ENCODE results near the gene RASSF1.
A peak's percentile ranks its signal among the peaks of the same experiment; 100 is the strongest.
"Not testable (repeated sequence)": the region's sequence is repeated elsewhere in the genome, so short reads cannot be mapped to it uniquely, and the experiment has no call there.

RASSF1 gene

DNA sequence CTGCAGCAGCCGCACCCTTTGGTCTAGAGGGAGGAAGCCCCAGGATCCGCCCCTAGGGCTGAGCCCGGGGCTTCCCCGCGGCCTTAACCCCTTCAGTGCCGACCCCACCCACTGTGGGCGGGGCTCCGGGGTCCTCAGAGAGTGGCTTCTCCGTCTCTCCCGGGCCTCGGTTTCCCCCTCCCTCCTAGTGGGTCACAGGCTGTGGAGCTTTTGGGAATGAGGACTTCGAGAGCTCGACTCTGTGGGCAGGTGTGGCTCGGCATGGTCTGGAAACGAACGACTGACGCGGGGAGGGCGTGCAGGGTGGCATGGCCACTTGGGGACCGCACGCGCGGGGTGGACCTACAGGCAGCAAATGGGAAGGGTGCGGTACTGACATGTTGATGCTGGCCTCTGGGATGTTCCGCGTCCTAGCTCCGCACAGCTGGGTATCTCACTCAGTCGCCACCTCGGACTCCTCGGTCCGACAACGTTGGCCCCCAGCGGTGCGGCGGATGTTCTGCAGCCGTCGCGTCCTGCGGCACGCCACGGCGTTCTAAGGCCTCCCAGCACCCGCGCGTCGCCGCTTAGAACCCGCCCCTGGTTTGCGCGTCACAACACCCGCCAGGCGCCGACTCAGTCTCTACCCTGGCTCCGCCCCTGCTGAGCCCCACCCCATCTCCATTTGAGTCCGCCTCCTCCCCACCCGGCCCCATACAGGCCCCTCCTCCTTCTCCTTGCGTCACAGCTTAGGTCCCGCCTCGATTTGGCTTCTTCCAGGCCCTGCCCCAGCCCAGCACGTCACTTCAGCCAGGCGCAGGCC, 41.6 kb downstream of the RASSF1 start, which contains the start of the genes HYAL3 and NAA80:
Gene HYAL3 (minus strand): TSS at position 570 of the 802 bp plus-strand sequence. CDS start 3,803 bp downstream, outside the sequence.
Gene NAA80 (minus strand): TSS at position 570 of the 802 bp plus-strand sequence. CDS start 1,942 bp downstream, outside the sequence.
- peak; percentile 98 for DNase-seq

DNA sequence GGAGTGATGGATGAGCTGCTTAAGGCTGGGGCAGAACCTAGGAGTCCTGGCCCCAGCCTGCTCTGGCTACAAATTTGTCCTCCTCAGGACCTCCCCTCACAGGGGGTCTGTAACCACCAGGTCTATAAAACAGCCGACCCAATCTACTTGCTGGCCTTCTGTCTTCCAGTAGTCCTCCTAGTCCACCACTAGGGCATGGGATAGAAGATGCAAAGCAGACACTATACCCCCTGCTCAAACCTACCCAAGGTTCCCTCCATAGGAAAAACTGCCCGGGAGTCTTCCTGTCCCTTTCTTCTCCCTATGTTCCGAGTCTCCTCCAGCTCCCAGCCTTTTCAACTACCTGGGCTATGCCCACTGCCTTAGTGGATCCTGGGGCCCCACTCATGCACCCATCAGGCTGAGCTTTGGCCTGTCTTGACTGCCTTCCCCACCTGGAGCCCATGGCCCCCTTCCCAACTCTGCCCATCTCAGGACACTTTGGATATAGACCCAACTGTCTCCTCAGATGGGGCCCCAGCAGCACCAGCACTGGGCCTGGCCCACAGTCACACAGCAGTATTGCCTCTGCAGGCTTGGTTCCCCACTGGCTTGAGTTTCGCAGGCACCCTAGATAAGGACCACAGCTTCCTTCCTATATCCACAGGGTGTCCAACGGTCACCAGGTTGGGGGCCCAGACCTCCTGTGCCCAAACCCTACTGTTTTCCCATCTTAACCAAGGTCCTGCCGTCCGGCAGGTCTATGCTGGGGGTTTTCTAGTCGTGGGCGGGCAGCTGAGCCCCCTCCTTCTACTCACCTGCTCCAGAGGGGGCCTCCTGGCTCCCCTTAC, 42.5 kb downstream of the RASSF1 start:
- DNase-seq: peak; percentile 35

DNA sequence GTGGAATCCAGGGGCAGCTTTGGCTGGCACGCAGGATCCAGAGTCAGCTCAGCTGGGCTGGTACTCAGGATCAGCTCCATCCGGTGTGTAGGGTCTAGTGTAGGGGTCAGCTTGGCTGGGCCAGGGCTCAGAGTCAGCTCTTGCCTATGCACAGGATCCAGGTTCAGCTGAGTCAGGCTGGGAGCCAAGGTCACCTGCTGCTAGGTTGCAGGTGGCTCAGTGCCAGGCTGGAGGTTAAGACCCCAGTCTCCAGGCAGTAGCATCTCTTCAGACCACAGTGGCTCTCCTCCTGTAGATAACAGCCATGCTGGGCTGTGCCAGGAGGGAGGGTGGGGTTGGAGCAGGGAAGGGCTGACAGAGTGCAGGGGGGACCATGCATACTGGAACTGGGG, 43.3 kb downstream of the RASSF1 start:
- DNase-seq: no peak

DNA sequence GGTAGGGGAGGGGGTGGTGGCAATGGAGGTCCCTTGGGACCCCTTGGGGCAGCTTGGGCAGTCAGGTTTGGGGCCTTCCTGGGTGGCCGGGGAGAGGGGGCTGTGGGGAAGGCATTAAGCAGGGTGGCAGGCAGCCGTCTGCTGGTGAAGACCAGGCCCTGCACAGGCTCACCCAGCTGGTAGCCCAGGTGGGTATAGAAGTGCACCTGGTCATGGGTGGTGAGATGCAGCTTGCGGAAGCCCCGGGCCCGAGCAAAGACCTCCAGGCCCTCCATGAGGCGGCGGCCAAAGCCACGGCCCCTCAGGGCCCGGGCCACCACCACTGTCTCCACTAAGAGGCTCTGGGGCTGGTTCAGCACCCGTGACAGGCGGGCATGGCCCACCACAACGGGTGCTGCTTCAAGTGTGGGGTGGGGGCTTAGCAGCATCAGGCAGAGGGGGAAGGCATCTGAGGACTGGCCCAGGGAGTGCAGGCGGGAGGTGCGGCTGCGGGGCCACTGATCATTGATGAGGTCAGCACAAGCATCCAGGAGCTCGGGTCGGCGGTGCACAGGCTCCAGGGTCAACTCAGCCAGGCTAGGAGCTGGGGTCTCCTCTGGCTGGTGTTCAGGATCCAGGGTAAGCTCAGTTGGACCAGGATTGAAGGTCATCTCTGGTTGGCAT, 43.8 kb downstream of the RASSF1 start:
- DNase-seq: no peak

DNA sequence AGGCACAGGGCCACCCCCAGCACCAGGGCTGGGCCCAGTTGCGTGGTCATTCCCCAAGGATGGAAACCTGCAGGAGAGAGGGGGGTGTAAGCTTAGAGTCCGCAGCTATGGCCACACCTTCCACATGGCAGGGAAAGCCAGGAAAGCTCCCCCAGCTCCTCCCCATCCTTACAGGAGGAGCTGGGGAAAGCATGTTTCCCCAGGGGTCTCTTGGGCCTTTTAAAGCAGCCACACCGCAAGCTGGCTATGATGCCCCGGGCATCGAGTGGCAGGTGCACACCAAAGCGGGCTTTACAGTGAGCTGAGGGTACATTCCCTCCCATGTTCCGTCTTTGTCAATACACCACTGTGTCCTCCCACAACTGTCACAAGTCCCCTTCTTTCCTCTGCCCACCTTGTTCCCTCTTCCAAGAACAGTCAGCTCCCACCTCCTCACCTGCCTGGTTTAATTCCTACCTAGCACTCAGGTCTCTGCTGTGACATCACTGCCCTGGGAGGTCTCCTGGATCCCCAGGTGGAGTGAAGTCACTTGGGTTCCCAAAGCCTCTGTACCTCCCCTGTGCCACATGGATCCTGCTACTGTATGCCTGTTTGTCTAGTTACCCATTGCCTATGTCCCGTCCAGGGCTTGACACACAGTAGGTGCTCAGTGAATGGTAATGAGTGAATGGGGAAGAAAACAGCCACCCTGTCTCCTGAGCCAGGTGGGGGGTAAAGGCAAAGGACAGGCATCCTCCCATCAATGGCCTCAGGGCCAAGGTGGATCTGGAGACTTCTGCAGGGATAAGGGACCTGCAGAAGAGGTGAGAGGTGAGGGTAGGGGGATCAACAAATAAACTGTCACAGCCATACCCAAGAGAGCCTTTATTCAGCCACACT, 44.8 kb downstream of the RASSF1 start:
- no peak for DNase-seq

DNA sequence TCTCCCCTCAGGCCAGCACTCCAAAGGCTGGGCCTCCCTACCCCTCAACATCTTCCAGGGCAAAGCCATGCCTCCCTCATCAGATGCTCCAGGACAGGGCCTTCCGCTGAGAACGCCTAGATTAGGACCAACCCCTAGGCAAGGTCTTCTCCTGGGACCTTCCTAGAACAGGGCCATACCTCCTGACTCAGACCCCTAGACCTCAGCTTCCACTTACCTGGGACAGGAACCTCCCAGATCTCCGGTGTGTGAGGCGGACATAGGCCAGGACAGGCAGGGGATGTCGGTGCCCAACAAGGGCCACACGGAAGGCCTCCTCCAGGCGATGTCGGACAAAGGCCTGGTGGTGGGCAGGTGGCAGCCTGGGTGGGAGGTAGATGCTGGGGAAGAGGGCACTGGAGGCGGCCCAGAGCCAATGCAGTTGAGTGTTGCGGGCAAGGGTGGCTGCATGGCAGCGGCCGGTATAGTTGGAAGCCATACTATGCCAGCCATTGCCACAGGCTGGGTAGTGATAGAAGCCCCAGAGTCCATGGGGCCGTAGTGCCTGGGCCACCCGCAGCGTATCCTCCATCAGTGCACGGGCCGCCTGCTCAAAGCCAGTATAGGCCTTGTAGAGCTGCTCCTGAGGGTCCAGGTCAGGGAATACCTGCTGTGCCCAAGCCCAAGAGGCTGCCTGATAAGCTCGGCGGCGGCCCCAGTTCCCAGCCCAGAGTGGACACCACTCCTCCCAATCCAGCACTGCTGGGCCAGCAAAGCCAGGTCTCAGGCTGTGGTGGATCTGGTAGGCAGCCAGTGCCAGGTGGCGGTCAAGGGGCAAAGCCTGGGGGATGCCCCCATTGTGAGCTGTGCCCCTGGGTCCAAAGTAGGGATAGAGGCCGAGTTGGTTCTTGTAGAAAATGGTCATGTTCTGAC, 45.9 kb downstream of the RASSF1 start:
- no peak for DNase-seq

DNA sequence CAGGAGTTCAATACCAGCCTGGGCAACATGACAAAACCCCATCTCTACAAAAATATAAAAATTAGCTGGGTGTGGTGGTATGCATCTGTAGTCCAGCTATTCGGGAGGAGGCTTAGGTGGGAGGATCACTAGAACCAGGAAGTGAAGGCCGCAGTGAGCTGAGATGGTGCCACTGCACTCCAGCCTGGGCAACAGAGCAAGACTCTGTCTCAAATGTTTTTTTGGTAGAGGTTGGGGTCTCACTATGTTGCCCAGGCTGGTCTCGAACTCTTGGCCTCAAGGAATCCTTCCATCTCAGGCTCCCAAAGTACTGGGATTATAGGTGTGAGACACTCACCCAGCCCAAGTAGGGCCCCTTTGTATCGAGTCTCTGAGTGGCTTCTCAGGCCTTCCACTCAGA, 46.5 kb downstream of the RASSF1 start:
- DNase-seq: no peak

DNA sequence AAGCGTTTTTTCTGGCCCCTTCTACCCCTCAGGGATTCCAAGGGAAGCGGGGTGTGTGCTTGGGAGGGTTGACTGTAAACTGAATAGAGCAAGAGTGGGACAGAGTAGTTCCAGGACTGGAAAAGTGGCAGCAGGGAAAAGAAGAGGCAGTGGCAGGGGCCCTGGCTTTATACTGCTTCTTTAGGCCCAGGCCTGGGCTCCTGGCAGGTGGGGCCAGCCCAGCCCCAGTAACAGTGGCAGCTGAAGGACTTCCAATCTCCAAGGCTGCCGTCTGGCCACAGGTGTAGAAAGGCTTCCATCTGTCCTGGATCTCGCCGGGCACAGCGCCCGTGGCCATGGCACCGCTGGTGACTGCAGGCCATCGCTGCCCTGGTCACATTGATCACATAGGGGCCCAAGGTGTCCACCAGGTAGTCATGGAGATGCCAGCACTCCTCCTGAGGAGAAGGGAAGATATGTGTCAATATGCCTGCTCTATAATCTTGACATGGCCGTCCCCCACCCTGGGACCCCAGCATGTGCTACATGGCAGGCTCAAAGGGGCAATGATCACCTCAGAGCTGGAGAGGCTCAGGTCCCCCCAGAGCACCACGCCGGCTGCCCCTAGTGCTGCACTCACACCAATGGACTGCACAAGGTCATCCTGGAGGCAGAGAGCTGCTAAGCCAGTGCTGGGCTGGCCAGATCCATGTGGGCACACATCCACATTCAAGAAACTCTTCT, 47.4 kb downstream of the RASSF1 start:
- DNase-seq: no peak

DNA sequence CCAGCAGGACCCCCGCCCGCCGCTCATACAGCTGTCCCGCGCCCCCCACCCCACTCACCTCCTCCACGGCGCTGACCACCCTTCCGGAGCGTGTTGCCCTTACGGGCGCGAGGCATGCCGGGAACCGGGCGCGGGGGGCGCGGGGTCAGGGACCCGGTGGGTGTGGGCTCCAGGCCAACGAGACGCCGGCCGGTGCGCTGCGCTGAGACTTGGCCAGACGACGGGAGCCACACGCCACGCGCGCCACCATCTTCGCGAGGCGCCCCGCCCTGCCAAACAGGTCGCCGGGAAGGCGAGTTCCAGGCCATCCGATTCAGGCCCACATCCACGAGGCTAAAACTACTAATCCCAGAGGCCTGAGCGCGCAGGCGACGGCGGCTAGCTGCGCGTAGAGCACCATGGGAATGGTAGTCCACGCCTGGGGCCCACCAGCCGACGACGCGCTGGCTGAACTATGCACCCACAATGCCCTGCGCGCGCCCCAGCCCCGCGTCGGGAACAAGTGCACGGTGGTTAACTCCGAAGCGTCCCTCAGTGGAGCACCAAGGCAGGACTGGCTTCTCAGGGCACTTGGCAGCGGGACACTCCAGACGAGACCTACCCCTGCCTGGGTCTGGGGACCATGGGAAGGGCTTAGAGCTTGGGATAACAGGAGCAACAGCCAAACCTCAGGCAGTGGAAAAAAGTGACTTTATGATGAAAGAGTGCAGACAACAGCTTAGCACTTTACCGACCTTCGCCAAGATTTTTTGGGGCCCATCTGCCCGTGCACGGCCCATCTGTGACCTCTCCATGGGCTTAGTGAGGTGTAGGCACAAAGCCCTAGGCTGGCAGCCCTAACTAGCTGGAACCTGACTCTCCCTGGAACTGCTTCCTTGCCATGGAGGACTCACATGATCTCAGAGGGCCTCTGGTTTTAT, 48.2 kb downstream of the RASSF1 start, which contains the start of gene IFRD2:
Gene IFRD2 (minus strand): TSS at position 271 of the 920 bp plus-strand sequence. CDS start 155 bp downstream, at position 116.
- DNase-seq: peak; percentile 95

DNA sequence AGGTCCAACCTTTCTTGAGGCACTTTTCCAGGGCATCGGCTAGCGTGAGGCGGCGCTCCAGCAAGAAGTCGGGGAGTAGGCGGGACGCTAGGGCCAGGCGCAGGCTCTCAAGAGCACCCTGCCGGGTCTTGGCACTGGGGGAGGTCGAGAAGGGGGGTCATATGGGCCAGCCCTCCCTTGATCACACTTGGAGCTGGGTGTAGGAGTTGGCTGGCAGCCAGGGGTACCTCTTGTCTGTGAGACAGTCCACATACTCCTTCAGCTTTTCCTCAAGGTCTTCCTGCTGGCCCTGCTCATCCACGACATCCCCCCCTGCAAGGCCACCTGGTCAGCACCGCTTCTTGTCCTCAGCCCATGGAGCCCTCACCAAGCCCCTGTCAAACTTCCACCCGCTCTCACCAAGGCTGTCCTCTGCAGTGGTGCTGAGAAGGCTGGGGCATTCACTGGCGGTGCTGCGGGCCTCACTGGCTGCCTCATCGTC, 50.4 kb downstream of the RASSF1 start:
- DNase-seq: no peak

DNA sequence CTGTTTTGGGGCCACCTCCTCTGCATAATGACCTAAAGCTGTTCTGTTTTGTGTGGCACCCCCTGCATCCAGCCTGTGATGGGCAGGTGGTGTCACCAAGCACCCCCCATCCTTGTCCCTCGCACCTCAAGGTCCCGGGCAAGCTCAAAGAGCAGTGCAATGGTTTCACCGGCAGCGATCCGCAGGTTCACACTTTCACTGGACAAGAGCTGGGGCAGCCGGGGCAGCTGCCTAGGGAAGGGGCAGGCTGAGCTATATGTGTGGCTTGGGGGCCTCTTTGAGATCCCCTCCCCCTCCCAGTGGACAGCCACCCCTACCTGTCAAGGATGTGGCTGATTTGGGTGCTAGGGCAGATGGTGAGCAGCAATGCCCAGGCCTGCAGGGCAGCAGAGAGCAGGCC, 51.5 kb downstream of the RASSF1 start:
- DNase-seq: no peak

DNA sequence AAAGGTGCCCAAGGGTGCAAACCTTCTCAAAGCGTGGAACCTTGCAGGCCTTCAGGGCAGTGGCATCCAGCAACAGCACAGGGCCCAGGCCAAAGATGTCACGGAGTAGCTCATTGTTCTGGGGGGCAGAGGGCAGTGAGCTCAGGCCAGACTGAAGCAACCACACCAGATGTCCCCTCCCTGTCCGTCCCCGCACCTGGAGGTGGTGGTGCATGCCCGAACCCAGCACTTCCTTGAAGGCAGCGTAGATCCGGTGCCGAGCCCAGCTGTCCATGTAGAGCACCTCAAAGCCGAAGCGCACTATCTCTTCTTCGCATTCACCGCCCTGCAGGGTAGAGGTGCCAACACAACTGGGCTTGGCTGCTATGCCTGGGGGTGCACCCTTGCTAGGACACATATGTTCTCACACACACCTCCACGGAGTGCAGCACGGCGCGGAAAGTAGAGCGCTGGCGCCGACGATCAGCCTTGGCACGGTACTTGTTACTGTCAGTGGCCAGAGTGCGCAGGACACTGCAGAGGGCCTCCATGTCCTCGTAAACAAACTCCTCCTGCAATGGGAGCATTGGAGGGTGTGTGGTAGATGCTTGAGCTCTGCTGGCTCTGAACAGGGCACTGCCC, 52.1 kb downstream of the RASSF1 start:
- DNase-seq: no peak

DNA sequence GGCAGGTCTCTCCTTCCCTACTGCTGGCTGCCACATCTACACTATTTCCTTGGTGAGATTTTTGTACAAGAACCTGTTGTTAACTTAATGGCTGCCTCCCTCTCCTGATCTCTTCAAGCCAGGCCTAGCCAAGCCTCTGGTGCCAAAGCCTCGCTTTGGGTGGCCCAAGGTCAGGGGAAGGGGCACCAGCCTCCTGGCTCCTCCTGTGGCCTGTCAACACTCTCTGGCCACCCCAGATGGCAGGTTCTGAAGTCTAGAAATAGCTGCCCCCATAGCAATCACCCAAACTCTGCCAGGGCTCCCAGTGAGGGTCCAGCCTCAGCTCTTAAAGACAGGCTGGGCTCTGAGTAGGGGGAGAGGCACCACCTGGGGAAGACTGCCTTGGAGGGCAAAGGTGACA, 53.4 kb downstream of the RASSF1 start:
- DNase-seq: no peak

DNA sequence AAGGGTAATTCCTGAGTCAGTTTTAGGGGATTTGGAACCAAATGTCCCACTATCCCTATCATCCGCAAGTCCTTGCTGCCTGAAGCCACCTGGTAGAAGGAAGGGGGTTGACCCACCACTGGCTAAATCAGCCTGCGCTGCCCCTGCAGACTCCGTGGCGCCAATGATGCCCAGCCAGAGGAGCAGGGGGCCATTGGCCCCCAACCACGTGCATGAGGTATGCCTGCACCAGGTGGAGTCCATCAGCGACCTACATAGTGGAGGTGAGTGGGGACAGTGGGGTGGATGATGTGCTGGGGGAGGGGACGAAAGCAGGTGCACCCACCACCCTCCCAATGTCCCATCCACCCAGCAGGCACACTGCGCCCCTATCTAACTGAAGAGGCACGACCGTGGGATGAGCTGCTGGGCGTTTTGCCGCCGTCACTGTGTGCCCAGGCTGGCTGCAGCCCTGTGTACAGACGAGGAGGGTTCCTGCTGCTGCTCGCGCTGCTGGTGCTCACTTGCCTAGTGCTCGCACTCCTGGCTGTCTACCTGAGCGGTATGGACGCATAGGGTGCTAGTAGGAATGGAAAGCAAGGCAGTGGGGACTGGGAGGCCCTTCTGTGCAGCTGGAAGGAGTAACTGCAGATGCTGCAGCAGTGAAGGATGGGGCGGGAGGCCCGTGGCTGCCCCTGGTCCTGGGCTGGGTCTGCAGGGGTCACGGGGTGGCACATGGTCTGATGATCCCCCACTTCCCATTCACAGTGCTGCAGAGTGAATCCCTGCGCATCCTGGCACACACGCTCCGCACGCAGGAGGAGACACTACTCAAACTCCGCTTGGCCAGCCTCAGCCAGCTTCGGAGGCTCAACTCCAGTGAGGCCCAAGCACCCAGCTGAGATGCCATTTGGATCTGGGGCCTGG, 54.1 kb downstream of the RASSF1 start:
- DNase-seq: no peak

DNA sequence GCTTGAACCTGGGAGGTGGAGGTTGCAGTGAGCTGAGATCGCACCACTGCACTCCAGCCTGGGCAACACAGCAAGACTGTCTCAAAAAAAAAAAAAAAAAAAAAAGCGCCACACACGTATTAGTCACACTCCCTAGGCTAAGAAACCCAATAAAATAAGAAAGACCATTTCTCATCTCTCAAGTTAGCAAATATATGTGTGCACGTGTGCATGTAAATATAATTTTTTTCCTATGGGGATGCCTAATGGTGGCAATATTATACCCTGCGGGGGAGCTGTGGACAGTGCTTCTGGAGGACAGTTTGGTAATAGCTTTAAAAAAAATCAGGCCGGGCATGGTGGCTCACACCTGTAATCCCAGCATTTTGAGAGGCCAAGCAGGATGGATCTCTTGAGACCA, 56.5 kb downstream of the RASSF1 start:
- DNase-seq: not testable (repeated sequence)
